Subcutaneous abdominal adipose tissue (tissue), 5 donors: ENCODE results near the gene WFIKKN2.

Experiments used
- H3K27ac ChIP-seq: one replicate; pipeline ENCODE4 v1.7.0; 2013; ENCODE audit warnings: low read depth, mild to moderate bottlenecking, inconsistent platforms, low read length, moderate library complexity
- H3K27me3 ChIP-seq, 5 donors: one replicate each; pipeline ENCODE4 v1.7.0; 2013; ENCODE audit warnings: low read length in 5 of 5, inconsistent platforms in 1 of 5; ENCODE audit not compliant: control insufficient read depth in 5 of 5, insufficient read depth in 4 of 5
- H3K36me3 ChIP-seq, 5 donors: one replicate each; pipeline ENCODE4 v1.7.0; 2013; ENCODE audit warnings: low read length in 5 of 5; ENCODE audit not compliant: control insufficient read depth in 5 of 5, insufficient read depth in 5 of 5
- H3K4me1 ChIP-seq, 5 donors: one replicate each; pipeline ENCODE4 v1.7.0; 2013; ENCODE audit warnings: low read length in 5 of 5, mild to moderate bottlenecking in 3 of 5, moderate library complexity in 1 of 5; ENCODE audit not compliant: control insufficient read depth in 5 of 5, insufficient read depth in 5 of 5
- H3K4me3 ChIP-seq, 5 donors: one replicate each; pipeline ENCODE4 v1.7.0; 2013; ENCODE audit warnings: low read length in 5 of 5, low read depth in 1 of 5
- H3K9ac ChIP-seq, 5 donors: one replicate each; pipeline ENCODE4 v1.7.0; 2013; ENCODE audit warnings: low read length in 5 of 5, mild to moderate bottlenecking in 4 of 5, moderate library complexity in 3 of 5
- H3K9me3 ChIP-seq, 5 donors: one replicate each; pipeline ENCODE4 v1.7.0; 2013; ENCODE audit warnings: low read length in 5 of 5; ENCODE audit not compliant: control insufficient read depth in 5 of 5
- donor health status: healthy.
- donor health status: healthy.
- donor health status: healthy.
- donor health status: healthy.
- donor health status: healthy.

The WFIKKN2 gene

GRCh38 chr17:50883850-50884438, 48.6 kb downstream of the WFIKKN2 start:
- H3K27me3 ChIP-seq = no peaks in the 10 kb centered on the region
- H3K9me3 ChIP-seq = peaks cover 0 to 5% (median 0%) of the 10 kb centered on the region in 5 donors
- no peak overlapping the region for H3K9ac ChIP-seq
- no peaks in the 10 kb centered on the region for H3K36me3 ChIP-seq
- no peak overlapping the region for H3K4me3 ChIP-seq
- no peak overlapping the region for H3K27ac ChIP-seq
- H3K4me1 ChIP-seq = peaks cover 0 to 3% (median 0%) of the 10 kb centered on the region in 5 donors

- H3K27ac ChIP-seq = no peak overlapping the region
- H3K9ac ChIP-seq = no peak overlapping the region
- H3K27me3 ChIP-seq = no peaks in the 10 kb centered on the region
- H3K4me1 ChIP-seq = peaks cover 0 to 5% (median 4%) of the 10 kb centered on the region in 5 donors
- no peaks in the 10 kb centered on the region for H3K36me3 ChIP-seq
- no peak overlapping the region for H3K4me3 ChIP-seq
- peaks cover 0 to 5% (median 0%) of the 10 kb centered on the region in 5 donors for H3K9me3 ChIP-seq
Measured at GRCh38 chr17:50884439-50885311, 49.3 kb downstream of the WFIKKN2 start.

GRCh38 chr17:50887705-50888245, 52.4 kb downstream of the WFIKKN2 start:
- H3K9ac ChIP-seq = no peak overlapping the region

GRCh38 chr17:50889528-50890118, 54.2 kb downstream of the WFIKKN2 start:
- no peaks in the 10 kb centered on the region for H3K27me3 ChIP-seq
- no peak overlapping the region for H3K4me3 ChIP-seq
- H3K9ac ChIP-seq = no peak overlapping the region
- no peak overlapping the region for H3K27ac ChIP-seq
- H3K4me1 ChIP-seq = peaks cover 0 to 6% (median 5%) of the 10 kb centered on the region in 5 donors
- no peaks in the 10 kb centered on the region for H3K9me3 ChIP-seq
- H3K36me3 ChIP-seq = no peaks in the 10 kb centered on the region

More at GRCh38 chr17:50887705-50888245, 52.4 kb downstream of the WFIKKN2 start:
- peaks cover 0 to 6% (median 5%) of the 10 kb centered on the region in 5 donors for H3K4me1 ChIP-seq
- H3K4me3 ChIP-seq = no peak overlapping the region
- no peak overlapping the region for H3K27ac ChIP-seq
- no peaks in the 10 kb centered on the region for H3K27me3 ChIP-seq
- H3K36me3 ChIP-seq = no peaks in the 10 kb centered on the region
- no peaks in the 10 kb centered on the region for H3K9me3 ChIP-seq

- Histone ChIP-seq H3K4me1 (peaks cover 0 to 6% (median 5%) of the 10 kb centered on the region in 5 donors), H3K4me3 (no peak overlapping the region), H3K9me3 (no peaks in the 10 kb centered on the region), H3K9ac (no peak overlapping the region), H3K27me3 (no peaks in the 10 kb centered on the region), H3K27ac (no peak overlapping the region), H3K36me3 (no peaks in the 10 kb centered on the region)
Measured at GRCh38 chr17:50890675-50891516, 55.5 kb downstream of the WFIKKN2 start.

GRCh38 chr17:50891577-50891989, 56.2 kb downstream of the WFIKKN2 start:
- peaks cover 0 to 6% (median 5%) of the 10 kb centered on the region in 5 donors for H3K4me1 ChIP-seq
- H3K9me3 ChIP-seq = no peaks in the 10 kb centered on the region
- H3K27me3 ChIP-seq = no peaks in the 10 kb centered on the region
- no peak overlapping the region for H3K27ac ChIP-seq
- no peaks in the 10 kb centered on the region for H3K36me3 ChIP-seq
- no peak overlapping the region for H3K4me3 ChIP-seq
- no peak overlapping the region for H3K9ac ChIP-seq
